ENCODE measurements around the gene BIRC3. TPM values are rescaled to one million over a fixed set of nuclear protein-coding genes. Genes with fewer than 3 reads are reported as not detected.

The BIRC3 gene
- total and polyA plus RNA-seq, 2 of the 8 experiments (the other 6 are each of a cell fraction or from before 2014, with no cell fraction given): 0.08 to 0.20 TPM

DNA sequence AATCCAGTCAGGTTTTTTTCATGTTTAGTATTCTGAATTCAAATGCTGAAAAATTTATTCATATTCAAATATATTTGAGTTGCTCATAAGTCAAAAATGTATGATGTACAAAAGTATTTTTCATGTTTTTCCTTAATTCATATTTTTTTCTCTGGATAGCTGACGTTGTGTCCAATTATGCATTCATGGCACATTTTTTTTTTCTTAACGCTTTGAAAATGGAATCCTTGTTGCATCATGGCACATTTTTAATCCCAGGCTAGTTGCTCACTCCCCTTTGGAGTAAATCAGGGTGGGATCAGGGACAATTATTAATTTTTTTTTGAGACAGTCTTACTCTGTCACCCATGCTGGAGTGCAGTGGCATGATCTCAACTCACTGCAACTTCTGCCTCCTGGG is 14.1 kb downstream of the BIRC3 start:
- Histone ChIP-seq H3K4ac (replicated peaks; ENCODE audit: insufficient read length, low read depth, low read length) (no peak overlapping the region), H3K27me3 (replicated peaks in 1 of 4; ENCODE audit: control insufficient read depth in 3 of 4, extremely low read depth in 1 of 4, insufficient read depth in 3 of 4, low read length in 3 of 4) (no peaks in the 10 kb centered on the region), H2BK120ac (replicated peaks; ENCODE audit: low read depth, low read length) (no peak overlapping the region), H3K27ac (ENCODE audit: low read depth, low read length) (no peak overlapping the region), H3K79me2 (ENCODE audit: control insufficient read depth in 1 of 2, insufficient read depth in 2 of 2, low read length in 2 of 2) (no peaks in the 10 kb centered on the region), H3K4me1 (replicated peaks in 1 of 4; ENCODE audit: control insufficient read depth in 3 of 4, insufficient read depth in 4 of 4, low read length in 3 of 4) (no peaks in the 10 kb centered on the region), H3K9ac (replicated peaks in 1 of 4; ENCODE audit: extremely low read depth in 1 of 4, low read depth in 3 of 4, low read length in 3 of 4) (no peak overlapping the region), H3K23ac (ENCODE audit: insufficient read length) (no peak overlapping the region), H3K4me2 (ENCODE audit: insufficient read depth in 1 of 2, low read depth in 2 of 2, low read length in 2 of 2) (no peak overlapping the region), H2BK15ac (ENCODE audit: low read length) (no peak overlapping the region), H3K79me1 (ENCODE audit: low read depth, low read length) (no peaks in the 10 kb centered on the region), H3K36me3 (ENCODE audit: control insufficient read depth in 2 of 4, insufficient read depth in 4 of 4, low read length in 3 of 4) (no peaks in the 10 kb centered on the region), H3K56ac (replicated peaks; ENCODE audit: insufficient read length, low read depth, low read length) (no peak overlapping the region), H2BK12ac (ENCODE audit: low read depth, low read length) (no peak overlapping the region), H3K23me2 (ENCODE audit: low read depth, low read length) (no peaks in the 10 kb centered on the region), H4K91ac (replicated peaks; ENCODE audit: insufficient read length, low read length) (no peak overlapping the region), H2AFZ (ENCODE audit: low read length) (no peak overlapping the region), H3K14ac (ENCODE audit: insufficient read length) (no peak overlapping the region), H4K20me1 (replicated peaks in 1 of 2; ENCODE audit: control insufficient read depth in 1 of 2, insufficient read depth in 2 of 2, low read length in 2 of 2) (no peaks in the 10 kb centered on the region), H3K18ac (ENCODE audit: extremely low read depth, low read length) (no peak overlapping the region), H2AK5ac (ENCODE audit: low read depth, low read length) (no peak overlapping the region), H3K9me3 (ENCODE audit: insufficient read depth in 2 of 2, low read depth in 1 of 2, low read length in 1 of 2) (no peaks in the 10 kb centered on the region), H2BK5ac (ENCODE audit: low read depth, low read length) (no peak overlapping the region), H4K5ac (ENCODE audit: insufficient read length, low read depth, low read length) (no peak overlapping the region), H4K8ac (ENCODE audit: extremely low read depth, insufficient read depth, low read length) (no peak overlapping the region), H2BK20ac (ENCODE audit: low read length) (no peak overlapping the region), H3K4me3 (ENCODE audit: extremely low read depth in 1 of 4, insufficient read depth in 2 of 4, low read depth in 3 of 4, low read length in 4 of 4) (no peak overlapping the region)
- WGBS, 2 experiments (ENCODE audit: extremely low coverage in 1 of 2, insufficient coverage in 1 of 2, insufficient read length in 1 of 2, insufficient replicate concordance in 2 of 2, low coverage in 1 of 2, low lambda C conversion rate in 2 of 2, missing lambda C conversion rate in 1 of 2): 90% methylated on average over 2 of the region's 2 CpGs; no CpG with 5 or more reads in 1 of the 2 experiments
- CTCF ChIA-PET (ENCODE audit: partially characterized antibody): interaction anchor here (0.7 kb wide), 1 partner anchor 165 kb away, joined by 3 read pairs; no protein-coding TSS in a partner anchor
- FAIRE-seq (no peak), DNase-seq (ENCODE audit: low read depth in 1 of 2, low spot score in 2 of 2) (no peak)
- POLR2A ChIA-PET (ENCODE audit: partially characterized antibody): no interaction called here
- TF ChIP-seq BCL11A (IDR thresholded peaks at IDR 0.05; ENCODE audit: low read depth in 2 of 2, low read length in 2 of 2) (no peak), HDAC2 (IDR thresholded peaks at IDR 0.05; ENCODE audit: borderline replicate concordance in 1 of 2, low read depth in 2 of 2, low read length in 2 of 2) (no peak), SP2 (IDR thresholded peaks at IDR 0.05; ENCODE audit: low read length) (no peak), BACH1 (IDR thresholded peaks at IDR 0.05; ENCODE audit: low read length) (no peak), SIRT6 (IDR thresholded peaks at IDR 0.05; ENCODE audit: low read length) (no peak), SP1 (IDR thresholded peaks at IDR 0.05; ENCODE audit: low read depth, low read length) (no peak), HDAC6 (IDR thresholded peaks at IDR 0.05; ENCODE audit: low read depth, low read length) (no peak), EGR1 (IDR thresholded peaks at IDR 0.05; ENCODE audit: borderline replicate concordance, low read depth, low read length) (no peak), TCF12 (IDR thresholded peaks at IDR 0.05; ENCODE audit: low read depth, low read length) (no peak), CHD1 (IDR thresholded peaks at IDR 0.05; ENCODE audit: low read depth, low read length) (no peak), SAP30 (IDR thresholded peaks at IDR 0.05; ENCODE audit: insufficient read depth, insufficient replicate concordance, low read length) (no peak)
- TF ChIP-seq, protein P1, sequence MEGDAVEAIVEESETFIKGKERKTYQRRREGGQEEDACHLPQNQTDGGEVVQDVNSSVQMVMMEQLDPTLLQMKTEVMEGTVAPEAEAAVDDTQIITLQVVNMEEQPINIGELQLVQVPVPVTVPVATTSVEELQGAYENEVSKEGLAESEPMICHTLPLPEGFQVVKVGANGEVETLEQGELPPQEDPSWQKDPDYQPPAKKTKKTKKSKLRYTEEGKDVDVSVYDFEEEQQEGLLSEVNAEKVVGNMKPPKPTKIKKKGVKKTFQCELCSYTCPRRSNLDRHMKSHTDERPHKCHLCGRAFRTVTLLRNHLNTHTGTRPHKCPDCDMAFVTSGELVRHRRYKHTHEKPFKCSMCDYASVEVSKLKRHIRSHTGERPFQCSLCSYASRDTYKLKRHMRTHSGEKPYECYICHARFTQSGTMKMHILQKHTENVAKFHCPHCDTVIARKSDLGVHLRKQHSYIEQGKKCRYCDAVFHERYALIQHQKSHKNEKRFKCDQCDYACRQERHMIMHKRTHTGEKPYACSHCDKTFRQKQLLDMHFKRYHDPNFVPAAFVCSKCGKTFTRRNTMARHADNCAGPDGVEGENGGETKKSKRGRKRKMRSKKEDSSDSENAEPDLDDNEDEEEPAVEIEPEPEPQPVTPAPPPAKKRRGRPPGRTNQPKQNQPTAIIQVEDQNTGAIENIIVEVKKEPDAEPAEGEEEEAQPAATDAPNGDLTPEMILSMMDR (IDR thresholded peaks at IDR 0.05; ENCODE audit: control extremely low read depth in 1 of 3, insufficient read depth in 1 of 3, low read depth in 1 of 3, low read length in 3 of 3): no peak
